ENCODE measurements around the gene LENG8.
"Not testable (repeated sequence)": the region's sequence is repeated elsewhere in the genome, so short reads cannot be mapped to it uniquely, and the experiment has no call there.

Gene LENG8

GRCh38 chr19:54502518-54503048 lies 53.6 kb downstream of the LENG8 start, which contains the start of gene LAIR2:
LAIR2 (plus strand) TSS chr19:54502831; CDS start chr19:54502919, 88 bp downstream.
- Histone ChIP-seq H3K36me3 (ENCODE audit: insufficient read depth, low read length) (no peaks in the 10 kb centered on the region), H3K4me3 (no peak within 1 kb of the TSS), H3K27ac (no peak within 1 kb of the TSS), H3K9ac (ENCODE audit: insufficient read length) (no peak within 1 kb of the TSS), H3K9me3 (ENCODE audit: low read depth, low read length) (no peaks in the 10 kb centered on the region)
- TF ChIP-seq FOXP2 (optimal IDR thresholded peaks at IDR 0.05; ENCODE audit: control extremely low read depth, extremely low read length, insufficient read depth) (no peak), POLR2AphosphoS5 (IDR thresholded peaks at IDR 0.05; ENCODE audit: borderline replicate concordance, low read depth, low read length) (no peak), EZH2 (IDR thresholded peaks at IDR 0.05) (no peak)
- no peak for DNase-seq (ENCODE audit: low read depth, low spot score)

GRCh38 chr19:54505542-54505941 lies 56.5 kb downstream of the LENG8 start:
- H3K4me3 ChIP-seq; DNase-seq (ENCODE audit: low read depth, low spot score); H3K36me3 ChIP-seq (ENCODE audit: insufficient read depth, low read length); H3K9me3 ChIP-seq (ENCODE audit: low read depth, low read length); H3K9ac ChIP-seq (ENCODE audit: insufficient read length); H3K27ac ChIP-seq: not testable (repeated sequence)

- Histone ChIP-seq H3K27ac (no peak overlapping the region), H3K36me3 (ENCODE audit: insufficient read depth, low read length) (no peaks in the 10 kb centered on the region), H3K4me3 (no peak overlapping the region), H3K9me3 (ENCODE audit: low read depth, low read length) (no peaks in the 10 kb centered on the region), H3K9ac (ENCODE audit: insufficient read length) (no peak overlapping the region)
- DNase-seq (ENCODE audit: low read depth, low spot score) = no peak
- TF ChIP-seq FOXP2 (optimal IDR thresholded peaks at IDR 0.05; ENCODE audit: control extremely low read depth, extremely low read length, insufficient read depth) (no peak), EZH2 (IDR thresholded peaks at IDR 0.05) (no peak), POLR2AphosphoS5 (IDR thresholded peaks at IDR 0.05; ENCODE audit: borderline replicate concordance, low read depth, low read length) (no peak)
Observed at GRCh38 chr19:54506079-54506478, 57.1 kb downstream of the LENG8 start.

GRCh38 chr19:54507038-54507717 lies 58.2 kb downstream of the LENG8 start:
- not testable (repeated sequence) for H3K4me3 ChIP-seq; DNase-seq (ENCODE audit: low read depth, low spot score); H3K36me3 ChIP-seq (ENCODE audit: insufficient read depth, low read length); H3K9me3 ChIP-seq (ENCODE audit: low read depth, low read length); H3K27ac ChIP-seq; H3K9ac ChIP-seq (ENCODE audit: insufficient read length)

- Histone ChIP-seq H3K27ac (no peak overlapping the region), H3K9me3 (ENCODE audit: low read depth, low read length) (no peaks in the 10 kb centered on the region), H3K36me3 (ENCODE audit: insufficient read depth, low read length) (no peaks in the 10 kb centered on the region), H3K9ac (ENCODE audit: insufficient read length) (no peak overlapping the region), H3K4me3 (no peak overlapping the region)
- no peak for DNase-seq (ENCODE audit: low read depth, low spot score)
- TF ChIP-seq EZH2 (IDR thresholded peaks at IDR 0.05) = no peak
- no peak for TF ChIP-seq FOXP2 (optimal IDR thresholded peaks at IDR 0.05; ENCODE audit: control extremely low read depth, extremely low read length, insufficient read depth)
- TF ChIP-seq POLR2AphosphoS5 (IDR thresholded peaks at IDR 0.05; ENCODE audit: borderline replicate concordance, low read depth, low read length) = no peak
Observed at GRCh38 chr19:54507824-54508223, 58.8 kb downstream of the LENG8 start.

- DNase-seq (ENCODE audit: low read depth, low spot score); H3K9me3 ChIP-seq (ENCODE audit: low read depth, low read length); H3K4me3 ChIP-seq; H3K36me3 ChIP-seq (ENCODE audit: insufficient read depth, low read length); H3K27ac ChIP-seq; H3K9ac ChIP-seq (ENCODE audit: insufficient read length): not testable (repeated sequence)
Observed at GRCh38 chr19:54508487-54508886, 59.5 kb downstream of the LENG8 start.

GRCh38 chr19:54509200-54509940 lies 60.4 kb downstream of the LENG8 start:
- H3K27ac ChIP-seq; DNase-seq (ENCODE audit: low read depth, low spot score); H3K36me3 ChIP-seq (ENCODE audit: insufficient read depth, low read length); H3K9me3 ChIP-seq (ENCODE audit: low read depth, low read length); H3K9ac ChIP-seq (ENCODE audit: insufficient read length); H3K4me3 ChIP-seq: not testable (repeated sequence)

Data from SK-N-MC (cell line).